ENCODE results near the gene PPP1CA.

DNA sequence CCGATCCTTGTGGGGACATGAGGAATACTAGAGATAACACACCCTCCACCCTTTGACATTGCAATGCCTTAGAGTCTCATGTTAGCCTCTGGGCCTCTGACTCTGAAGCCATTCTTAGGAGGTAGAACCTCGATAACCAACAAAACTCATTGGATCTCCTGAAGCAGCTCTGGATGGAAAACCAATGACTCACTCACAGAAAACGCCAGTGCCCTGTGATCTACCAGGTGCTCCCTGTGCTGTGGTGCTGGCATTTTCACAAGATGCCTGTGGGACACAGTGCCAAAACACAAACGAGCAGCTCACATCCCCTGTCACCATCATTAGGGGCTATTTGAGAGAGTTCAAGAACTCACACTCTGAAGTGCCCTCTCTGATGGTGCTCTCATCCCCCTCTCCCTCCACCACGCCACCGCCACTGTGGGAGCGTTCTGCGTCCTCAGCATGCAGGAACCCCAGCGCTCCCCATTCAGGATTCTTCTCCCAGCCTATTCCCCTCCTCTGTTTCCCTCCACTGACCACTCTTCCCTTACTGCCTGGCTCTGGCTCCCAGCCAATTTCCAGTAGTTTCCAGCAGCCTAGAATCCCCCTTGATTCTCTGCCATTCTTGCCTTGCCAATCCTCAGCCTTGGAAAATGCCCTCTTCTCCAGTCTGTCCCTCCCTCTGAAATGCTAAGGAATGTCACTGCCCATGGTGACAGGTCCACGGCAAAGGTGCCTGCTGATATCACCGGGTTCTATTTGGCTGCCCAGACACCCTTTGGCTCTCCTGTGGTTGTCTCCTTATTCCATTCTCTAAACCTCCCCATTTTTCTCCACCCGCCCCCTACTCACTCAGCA is 43.6 kb downstream of the PPP1CA start:
- TF ChIP-seq, protein P1, sequence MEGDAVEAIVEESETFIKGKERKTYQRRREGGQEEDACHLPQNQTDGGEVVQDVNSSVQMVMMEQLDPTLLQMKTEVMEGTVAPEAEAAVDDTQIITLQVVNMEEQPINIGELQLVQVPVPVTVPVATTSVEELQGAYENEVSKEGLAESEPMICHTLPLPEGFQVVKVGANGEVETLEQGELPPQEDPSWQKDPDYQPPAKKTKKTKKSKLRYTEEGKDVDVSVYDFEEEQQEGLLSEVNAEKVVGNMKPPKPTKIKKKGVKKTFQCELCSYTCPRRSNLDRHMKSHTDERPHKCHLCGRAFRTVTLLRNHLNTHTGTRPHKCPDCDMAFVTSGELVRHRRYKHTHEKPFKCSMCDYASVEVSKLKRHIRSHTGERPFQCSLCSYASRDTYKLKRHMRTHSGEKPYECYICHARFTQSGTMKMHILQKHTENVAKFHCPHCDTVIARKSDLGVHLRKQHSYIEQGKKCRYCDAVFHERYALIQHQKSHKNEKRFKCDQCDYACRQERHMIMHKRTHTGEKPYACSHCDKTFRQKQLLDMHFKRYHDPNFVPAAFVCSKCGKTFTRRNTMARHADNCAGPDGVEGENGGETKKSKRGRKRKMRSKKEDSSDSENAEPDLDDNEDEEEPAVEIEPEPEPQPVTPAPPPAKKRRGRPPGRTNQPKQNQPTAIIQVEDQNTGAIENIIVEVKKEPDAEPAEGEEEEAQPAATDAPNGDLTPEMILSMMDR (IDR thresholded peaks at IDR 0.05), result no peak
- TF ChIP-seq POLR2A (IDR thresholded peaks at IDR 0.05), result no peak
